Omental fat pad (tissue), 4 donors: ENCODE measurements around the gene TCHH. TPM values are rescaled to one million over a fixed set of nuclear protein-coding genes. Genes with fewer than 3 reads are reported as not detected.
"Not testable (repeated sequence)": the region's sequence is repeated elsewhere in the genome, so short reads cannot be mapped to it uniquely, and the experiment has no call there.

Experiments used
- ATAC-seq: fragments of 150-250 bp; one replicate; pipeline ENCODE4 v1.9.1; 2016; ENCODE audit warnings: mild to moderate bottlenecking, moderate library complexity; ENCODE audit not compliant: low FRiP score
- DNase-seq: peaks from one replicate; pipeline ENCODE4 v3.0.0-alpha.2; 2019; ENCODE audit warnings: low spot score
- CTCF ChIP-seq, 3 donors: fragments of 450-650 bp; IDR thresholded peaks; one replicate each; pipeline ENCODE4 v1.5.1; 2016 to 2017; ENCODE audit warnings: antibody characterized with exemption in 3 of 3, mild to moderate bottlenecking in 3 of 3, moderate library complexity in 2 of 3
- total RNA-seq, 4 donors: library from RNA; depleted of rRNA; stranded (reverse); fragments of >200 nt; gene quantifications; one replicate each; pipeline ENCODE4 v1.1.0, GENCODE V29; 2016

Gene TCHH
- total RNA-seq, 4 donors from 2014 or later = 0.19 to 1.4 (median 0.86) TPM

- ATAC-seq = no peak
Measured at GRCh38 chr1:152084853-152085252, 30.4 kb downstream of the TCHH start.

GRCh38 chr1:152081026-152081425 lies 34.2 kb downstream of the TCHH start:
- DNase-seq, ATAC-seq: not testable (repeated sequence)

More at GRCh38 chr1:152084853-152085252, 30.4 kb downstream of the TCHH start:
- DNase-seq = no peak
- TF ChIP-seq CTCF (IDR thresholded peaks at IDR 0.05) = no peak

GRCh38 chr1:152080494-152080893 lies 34.8 kb downstream of the TCHH start:
- DNase-seq, ATAC-seq: not testable (repeated sequence)

- DNase-seq = no peak
- TF ChIP-seq CTCF (IDR thresholded peaks at IDR 0.05) = no peak
- ATAC-seq = no peak
Measured at GRCh38 chr1:152078831-152079441, 36.3 kb downstream of the TCHH start.

- ATAC-seq (no peak), DNase-seq (no peak)
- no peak for TF ChIP-seq CTCF (IDR thresholded peaks at IDR 0.05)
Measured at GRCh38 chr1:152072311-152072710, 42.9 kb downstream of the TCHH start.

GRCh38 chr1:152071123-152071522 lies 44.1 kb downstream of the TCHH start:
- DNase-seq = no peak
- no peak for ATAC-seq
- no peak for TF ChIP-seq CTCF (IDR thresholded peaks at IDR 0.05)

GRCh38 chr1:152067929-152068328 lies 47.3 kb downstream of the TCHH start:
- ATAC-seq = no peak
- TF ChIP-seq CTCF (IDR thresholded peaks at IDR 0.05) = no peak

GRCh38 chr1:152067150-152067549 lies 48.1 kb downstream of the TCHH start:
- ATAC-seq (no peak), DNase-seq (no peak)
- TF ChIP-seq CTCF (IDR thresholded peaks at IDR 0.05) = no peak

More at GRCh38 chr1:152067929-152068328, 47.3 kb downstream of the TCHH start:
- DNase-seq = no peak
